GM19438 (cell line): Measurements from ENCODE around the gene AAK1.

ENCODE experiments used
- ATAC-seq: cut with Tn5 transposase; IDR thresholded peaks from one replicate; pipeline ENCODE4 v1.9.1; 2021; ENCODE audit warnings: low read depth; ENCODE audit not compliant: unreplicated experiment

AAK1 gene

DNA sequence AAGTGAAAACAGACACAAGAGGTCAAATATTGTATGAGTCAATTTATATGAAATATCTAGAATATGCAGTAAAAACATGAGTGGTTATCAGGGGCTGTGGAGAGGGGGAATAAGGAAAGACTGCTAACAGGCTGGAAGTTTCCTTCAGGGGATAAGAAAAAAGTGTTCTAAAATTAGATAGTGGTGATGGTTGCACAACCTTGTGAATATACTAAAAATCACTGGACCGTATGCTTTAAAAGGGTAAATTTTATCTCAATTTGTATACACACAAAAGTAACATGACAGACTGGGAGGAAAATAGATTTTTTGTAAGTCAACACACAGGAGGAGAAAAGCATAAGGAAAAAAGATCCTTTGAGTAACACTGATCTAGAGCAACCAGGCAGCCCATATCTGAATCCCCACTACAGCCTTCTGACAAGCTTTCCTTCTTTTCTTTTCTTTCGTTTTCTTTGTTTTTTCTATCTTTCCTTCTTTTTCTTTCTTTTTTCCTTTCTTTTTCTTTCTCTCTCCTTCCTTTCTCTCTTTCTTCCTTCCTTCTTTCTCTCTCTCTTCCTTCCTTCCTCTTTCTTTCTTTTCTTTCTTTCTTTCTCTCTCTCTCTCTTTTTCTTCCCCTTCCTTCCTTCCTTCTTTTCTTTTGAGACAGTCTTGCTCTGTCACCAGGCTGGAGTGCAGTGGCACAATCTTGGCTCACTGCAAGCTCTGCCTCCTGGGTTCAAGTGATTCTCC, 95.4 kb downstream of the AAK1 start:
- ATAC-seq = no peak

DNA sequence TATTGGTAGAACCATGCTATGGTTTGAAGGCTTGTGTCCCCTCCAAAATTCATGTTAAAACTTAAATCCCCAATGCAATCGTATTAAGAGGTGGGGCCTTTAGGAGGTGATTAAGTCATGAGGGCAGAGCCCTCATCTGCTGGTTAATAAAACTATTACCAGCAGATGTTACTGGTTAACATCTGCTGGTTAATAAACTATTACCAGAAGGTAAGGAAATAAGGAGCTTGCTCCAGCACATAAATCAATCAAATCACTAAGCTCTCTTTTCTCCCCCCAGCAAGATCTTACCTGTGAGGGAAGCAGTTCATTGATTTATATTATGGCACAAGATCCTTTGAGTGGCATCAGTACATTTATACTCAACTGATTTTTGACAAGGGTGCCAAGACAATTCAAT, 96.9 kb downstream of the AAK1 start:
- no peak for ATAC-seq

- ATAC-seq = no peak
Measured at GRCh38 chr2:69545477-69545932, 98.0 kb downstream of the AAK1 start.

GRCh38 chr2:69544951-69545350, 98.6 kb downstream of the AAK1 start:
- no peak for ATAC-seq

DNA sequence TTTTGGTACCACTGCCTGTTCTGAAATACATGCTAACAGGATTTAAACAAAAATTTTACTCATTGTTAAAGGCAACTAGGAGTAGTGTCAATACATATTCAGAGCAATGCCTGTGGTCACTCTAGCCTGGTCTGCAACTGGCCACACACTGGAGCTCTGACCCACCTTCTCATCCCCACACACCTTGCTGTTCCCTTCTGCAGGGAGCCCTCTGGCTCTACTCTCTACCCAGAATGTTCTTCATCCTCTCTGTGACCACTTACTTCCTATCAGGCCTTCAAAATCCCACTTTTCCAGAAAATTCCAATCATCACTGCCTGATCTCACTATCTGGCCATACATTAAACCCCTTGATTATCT, 104.0 kb downstream of the AAK1 start:
- ATAC-seq = no peak

DNA sequence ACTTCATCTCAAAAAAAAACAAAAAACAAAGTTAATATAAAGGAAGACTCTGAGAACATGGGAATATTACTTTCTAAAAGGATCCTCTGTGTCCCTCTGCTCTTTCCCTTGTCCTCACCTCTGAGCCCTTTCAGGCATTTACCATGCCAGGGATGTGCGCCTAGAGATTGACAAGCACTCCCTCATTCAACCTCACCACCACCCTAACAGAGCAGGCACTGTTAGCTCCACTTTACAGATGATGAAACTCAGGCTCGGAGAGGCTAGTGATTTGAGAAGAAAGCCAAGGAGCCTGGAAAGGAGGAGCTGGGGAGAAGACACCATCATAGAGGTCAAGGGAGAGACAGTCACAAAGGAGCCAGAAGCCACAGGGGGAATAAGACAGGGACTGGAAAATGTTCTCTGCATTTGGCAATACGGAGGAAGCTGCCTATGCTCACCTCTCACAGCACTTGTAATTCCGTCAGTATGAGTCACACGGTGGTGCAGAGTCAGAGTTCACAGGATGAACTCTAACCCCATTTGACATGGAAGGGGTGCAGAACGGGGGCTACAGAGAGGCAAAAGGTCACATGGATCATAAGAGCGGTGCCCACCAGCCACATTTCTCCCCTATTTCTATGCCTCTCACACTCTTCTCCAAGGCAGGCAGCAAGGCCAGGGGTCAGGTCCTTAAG, 104.5 kb downstream of the AAK1 start:
- no peak for ATAC-seq

DNA sequence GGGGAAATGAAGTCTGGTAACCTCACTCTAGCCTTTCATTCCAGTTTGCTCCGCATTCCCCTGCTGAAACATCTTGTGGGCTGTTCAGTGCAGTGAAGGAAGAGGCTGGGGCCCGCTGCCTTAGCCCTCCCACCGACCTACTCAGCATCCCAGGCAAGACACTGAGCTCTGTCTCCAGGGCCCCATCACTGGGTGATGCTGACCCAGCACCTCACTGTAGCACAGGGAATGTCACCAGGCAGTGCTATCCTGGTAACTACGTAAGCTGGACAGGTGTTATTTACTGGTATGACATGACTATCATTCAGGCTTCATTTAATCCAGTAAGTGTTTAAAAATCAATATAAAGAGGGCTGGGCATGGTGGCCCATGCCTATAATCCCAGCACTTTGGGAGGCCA, 105.3 kb downstream of the AAK1 start:
- ATAC-seq = no peak

- no peak for ATAC-seq
Measured at GRCh38 chr2:69535817-69536241, 107.7 kb downstream of the AAK1 start.

GRCh38 chr2:69531186-69531585, 112.4 kb downstream of the AAK1 start:
- no peak for ATAC-seq

GRCh38 chr2:69529480-69529879, 114.1 kb downstream of the AAK1 start:
- ATAC-seq = no peak

DNA sequence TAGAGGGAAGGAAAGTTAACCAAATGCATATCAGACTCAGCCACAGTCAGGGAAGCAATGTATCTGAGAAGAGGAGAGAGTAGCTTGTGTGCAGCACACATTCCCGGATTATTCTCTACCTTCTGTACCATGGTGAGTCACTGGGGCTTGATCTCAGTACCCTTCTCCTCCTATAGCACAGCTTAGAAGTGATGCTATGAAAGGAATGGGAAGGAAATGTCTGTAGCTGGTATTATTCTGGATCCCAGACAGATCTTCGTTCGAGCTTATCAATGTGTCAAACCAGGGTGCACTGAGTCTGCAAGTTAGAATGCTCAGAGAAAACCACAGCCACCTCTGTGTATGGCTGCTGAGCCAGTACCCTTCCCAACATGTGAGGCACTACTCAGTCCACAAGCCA, 118.3 kb downstream of the AAK1 start:
- no peak for ATAC-seq

- ATAC-seq = no peak
Measured at GRCh38 chr2:69524799-69525198, 118.7 kb downstream of the AAK1 start.

- no peak for ATAC-seq
Measured at GRCh38 chr2:69521747-69522146, 121.8 kb downstream of the AAK1 start.

GRCh38 chr2:69518841-69519240, 124.7 kb downstream of the AAK1 start:
- no peak for ATAC-seq

- ATAC-seq = no peak
Measured at GRCh38 chr2:69517410-69517809, 126.1 kb downstream of the AAK1 start.

DNA sequence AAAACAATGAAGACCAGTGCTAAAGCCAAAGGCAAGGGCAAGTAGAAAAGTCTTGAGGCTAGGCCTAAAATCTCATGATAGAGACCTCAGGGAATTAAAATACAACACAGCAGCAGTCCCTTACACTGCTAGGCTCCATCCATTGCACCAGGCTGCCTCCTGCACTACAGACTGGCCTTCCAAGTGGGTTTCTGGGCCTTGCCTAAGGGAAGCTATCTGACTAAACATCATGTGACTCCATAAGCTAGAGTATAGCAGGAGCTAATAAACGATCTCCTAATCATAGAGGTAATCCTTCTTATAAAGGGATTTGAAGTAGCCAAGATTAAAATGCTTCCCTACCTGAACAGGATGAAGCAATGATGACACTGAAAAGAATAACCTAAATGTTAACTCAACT, 128.7 kb downstream of the AAK1 start:
- ATAC-seq = no peak

GRCh38 chr2:69514406-69514805, 129.1 kb downstream of the AAK1 start:
- ATAC-seq = no peak

- ATAC-seq = no peak
Measured at GRCh38 chr2:69512446-69512845, 131.1 kb downstream of the AAK1 start.

GRCh38 chr2:69510204-69510603, 133.3 kb downstream of the AAK1 start:
- no peak for ATAC-seq

DNA sequence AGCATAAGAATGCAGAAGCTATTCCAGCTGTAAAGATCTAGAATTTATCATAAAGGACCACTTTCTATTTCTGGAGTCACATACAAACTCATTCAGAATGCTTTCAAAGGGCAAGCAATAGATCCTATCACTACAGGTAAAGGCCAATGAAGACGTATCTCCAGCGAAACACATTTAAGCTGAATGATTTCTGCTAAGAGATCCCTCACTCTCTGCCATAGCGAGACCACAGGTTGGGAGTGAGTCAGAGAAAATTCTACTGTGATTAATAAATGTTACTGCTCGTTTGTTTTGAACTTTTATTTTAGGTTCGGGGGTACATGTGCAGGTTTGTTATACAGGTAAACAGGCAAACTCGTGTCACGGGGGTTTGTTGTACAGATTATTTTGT, 133.8 kb downstream of the AAK1 start:
- no peak for ATAC-seq

GRCh38 chr2:69509011-69509749, 134.4 kb downstream of the AAK1 start:
- ATAC-seq = no peak

DNA sequence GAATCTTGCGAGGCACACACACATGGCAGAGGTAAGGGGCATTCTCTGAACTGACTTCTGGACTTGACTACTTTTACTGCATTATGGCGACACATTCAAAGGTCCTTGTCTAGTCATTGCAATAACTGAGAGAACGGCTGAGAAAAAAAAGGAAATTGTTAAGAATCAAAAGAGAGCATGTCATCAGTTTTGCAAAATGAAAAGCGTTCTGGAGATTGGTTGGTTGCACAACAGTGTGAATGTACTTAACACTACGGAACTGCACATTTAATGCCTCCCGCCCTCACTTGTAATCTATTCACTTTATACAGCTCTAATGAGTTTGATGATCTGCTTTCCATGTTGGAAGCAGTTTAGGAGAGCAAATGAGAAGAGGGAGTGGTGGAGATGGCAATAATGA, 137.8 kb downstream of the AAK1 start:
- no peak for ATAC-seq
